ENCODE results near the gene ZBTB7C.

- TF ChIP-seq CTCF (IDR thresholded peaks at IDR 0.05; ENCODE audit: insufficient read depth, low read length, poor library complexity, severe bottlenecking): no peak
- TF ChIP-seq EZH2phosphoT487 (conservative IDR thresholded peaks at IDR 0.05; ENCODE audit: low read length): no peak
Observed at GRCh38 chr18:48049757-48050156, 359.4 kb downstream of the ZBTB7C start.

Measured in SU-DHL-6 (cell line).